NCI-H1105 (cell line): Measurements from ENCODE around the gene PLIN1.

Source experiments
- DNase-seq: peaks from one replicate; lab custom pipeline; 2025; lab: John Stamatoyannopoulos, UW

The PLIN1 gene

GRCh38 chr15:89628806-89629715 lies 50.1 kb downstream of the PLIN1 start:
- DNase-seq, result no peak

GRCh38 chr15:89628301-89628700 lies 50.9 kb downstream of the PLIN1 start:
- DNase-seq, result no peak

GRCh38 chr15:89627256-89627970 lies 51.8 kb downstream of the PLIN1 start:
- DNase-seq, result no peak

- DNase-seq, result no peak
These were observed 53.5 kb downstream of the PLIN1 start for GRCh38 chr15:89625716-89626115.

GRCh38 chr15:89623165-89623564 lies 56.0 kb downstream of the PLIN1 start:
- no peak for DNase-seq

- no peak for DNase-seq
These were observed 57.6 kb downstream of the PLIN1 start for GRCh38 chr15:89621547-89621946.

- DNase-seq, result no peak
These were observed 62.9 kb downstream of the PLIN1 start for GRCh38 chr15:89616228-89616627.

- DNase-seq, result no peak
These were observed 64.0 kb downstream of the PLIN1 start for GRCh38 chr15:89615135-89615534.
